Vagina (tissue), 2 donors: Measurements from ENCODE around the gene RNF224. TPM values are rescaled to one million over a fixed set of nuclear protein-coding genes. Genes with fewer than 3 reads are reported as not detected.

Source experiments
- DNase-seq, 2 donors: peaks; one replicate each; pipeline ENCODE4 v3.0.0-alpha.2; 2017; ENCODE audit errors: extremely low spot score in 2 of 2
- H3K27ac ChIP-seq: fragments of 200-600 bp; sonication (generic); one replicate; pipeline ENCODE4 v1.5.1; 2019
- H3K27me3 ChIP-seq: fragments of 200-600 bp; sonication (generic); one replicate; pipeline ENCODE4 v1.5.1; 2019
- H3K36me3 ChIP-seq, 2 donors: fragments of 200-600 bp; sonication (generic); one replicate each; pipeline ENCODE4 v1.5.1; 2017 to 2019
- H3K4me1 ChIP-seq: fragments of 200-600 bp; sonication (generic); one replicate; pipeline ENCODE4 v1.5.1; 2019
- H3K4me3 ChIP-seq, 2 donors: fragments of 200-600 bp; sonication (generic); 1 replicate in 1 of 2; 2 replicates in 1 of 2; pipeline ENCODE4 v1.5.1; 2016 to 2019
- H3K9me3 ChIP-seq: fragments of 200-600 bp; sonication (generic); one replicate; pipeline ENCODE4 v1.5.1; 2019
- POLR2A ChIP-seq, 2 donors: fragments of 450-650 bp; IDR thresholded peaks; one replicate each; pipeline ENCODE4 v1.6.1; 2017; ENCODE audit warnings: antibody characterized with exemption in 2 of 2, mild to moderate bottlenecking in 2 of 2, moderate library complexity in 2 of 2
- POLR2AphosphoS5 ChIP-seq, 2 donors: sonication (generic); formaldehyde crosslinking; IDR thresholded peaks; one replicate each; pipeline ENCODE4 v1.9.0; 2017; ENCODE audit warnings: antibody characterized with exemption in 2 of 2, mild to moderate bottlenecking in 2 of 2, low read depth in 1 of 2; ENCODE audit not compliant: insufficient read depth in 1 of 2
- intact Hi-C: fragments of 100-400 bp; cut with DNase I; formaldehyde crosslinking; loops from one replicate; pipeline ENCODE4 v1.15.1; 2023
- total RNA-seq: library from RNA; depleted of rRNA; stranded (reverse); fragments of >200 nt; gene quantifications from one replicate; pipeline ENCODE4 v1.2.3, GENCODE V29; 2016
- TF ChIP-seq, protein P1 (sequence below), 3 experiments: fragments of 450-650 bp in 2 of 3; fragments of 200-600 bp in 1 of 3; sonication (generic) in 1 of 3; IDR thresholded peaks; one replicate each; pipeline ENCODE4 v1.5.1; 2017 to 2019; ENCODE audit warnings: antibody characterized with exemption in 3 of 3, mild to moderate bottlenecking in 2 of 3, moderate library complexity in 2 of 3

Gene RNF224
- total RNA-seq, 1 donor from 2014 or later: 0.74 TPM

DNA sequence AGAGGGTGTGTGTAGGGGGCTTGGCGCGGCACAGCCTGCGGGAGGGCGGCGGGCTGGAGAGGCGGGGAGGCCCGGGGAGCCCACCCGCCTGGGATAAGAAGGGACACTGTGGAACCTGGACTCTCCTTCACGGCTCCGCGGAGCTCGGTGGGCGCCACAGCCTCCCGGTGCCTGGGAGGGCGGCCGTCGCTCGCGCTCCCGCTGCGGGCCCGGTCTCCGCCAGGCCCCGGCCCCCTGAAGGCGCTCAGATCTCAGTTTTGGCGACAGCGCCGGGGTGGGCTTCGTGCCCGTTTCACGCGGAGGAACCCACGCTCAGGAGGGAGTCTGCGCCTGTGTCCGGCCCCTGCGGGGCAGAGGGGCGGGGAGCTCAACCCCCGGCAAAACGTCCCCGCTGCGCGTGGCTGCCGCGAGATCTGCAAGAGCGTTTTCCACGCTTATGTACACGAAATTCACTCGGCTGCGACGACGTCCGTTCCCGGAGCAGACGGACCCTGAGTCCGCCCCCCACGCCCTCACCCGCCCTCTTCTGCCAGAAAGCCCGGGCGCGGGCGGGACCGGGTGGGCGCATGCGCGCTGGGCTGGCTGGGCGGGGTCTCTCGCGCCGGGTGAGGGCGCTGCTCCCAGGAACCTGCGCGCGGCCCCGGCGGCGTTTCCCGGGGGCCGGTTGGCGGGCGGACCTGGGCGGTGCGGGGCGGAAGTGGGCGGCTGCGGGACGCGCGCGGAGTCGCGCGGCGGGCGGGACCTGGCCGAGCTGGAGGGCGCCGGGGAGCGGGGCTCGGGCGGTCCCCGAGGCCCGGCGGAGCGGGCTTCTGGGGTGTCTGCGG, 27.5 kb downstream of the RNF224 start, which contains the start of gene NELFB:
NELFB (plus strand) TSS at position 704 of the 824 bp plus-strand sequence.
- no peak for DNase-seq
- no peaks in the 10 kb centered on the region for H3K27me3 ChIP-seq
- peaks cover 0 to 19% of the 10 kb centered on the region in 2 donors for H3K36me3 ChIP-seq
- peak within 1 kb of the TSS; percentile 78 to 88 for H3K4me3 ChIP-seq
- peaks cover 27% of the 10 kb centered on the region for H3K4me1 ChIP-seq
- TF ChIP-seq, protein P1, sequence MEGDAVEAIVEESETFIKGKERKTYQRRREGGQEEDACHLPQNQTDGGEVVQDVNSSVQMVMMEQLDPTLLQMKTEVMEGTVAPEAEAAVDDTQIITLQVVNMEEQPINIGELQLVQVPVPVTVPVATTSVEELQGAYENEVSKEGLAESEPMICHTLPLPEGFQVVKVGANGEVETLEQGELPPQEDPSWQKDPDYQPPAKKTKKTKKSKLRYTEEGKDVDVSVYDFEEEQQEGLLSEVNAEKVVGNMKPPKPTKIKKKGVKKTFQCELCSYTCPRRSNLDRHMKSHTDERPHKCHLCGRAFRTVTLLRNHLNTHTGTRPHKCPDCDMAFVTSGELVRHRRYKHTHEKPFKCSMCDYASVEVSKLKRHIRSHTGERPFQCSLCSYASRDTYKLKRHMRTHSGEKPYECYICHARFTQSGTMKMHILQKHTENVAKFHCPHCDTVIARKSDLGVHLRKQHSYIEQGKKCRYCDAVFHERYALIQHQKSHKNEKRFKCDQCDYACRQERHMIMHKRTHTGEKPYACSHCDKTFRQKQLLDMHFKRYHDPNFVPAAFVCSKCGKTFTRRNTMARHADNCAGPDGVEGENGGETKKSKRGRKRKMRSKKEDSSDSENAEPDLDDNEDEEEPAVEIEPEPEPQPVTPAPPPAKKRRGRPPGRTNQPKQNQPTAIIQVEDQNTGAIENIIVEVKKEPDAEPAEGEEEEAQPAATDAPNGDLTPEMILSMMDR (IDR thresholded peaks at IDR 0.05): no peak
- TF ChIP-seq POLR2AphosphoS5 (IDR thresholded peaks at IDR 0.05; ENCODE audit: insufficient read depth in 1 of 2, low read depth in 1 of 2) (peak in 1 of 2 donors; percentile 82), POLR2A (IDR thresholded peaks at IDR 0.05) (peak in 1 of 2 donors; percentile 36)
- intact Hi-C loops: no loop called here
- no peaks in the 10 kb centered on the region for H3K9me3 ChIP-seq
- peak within 1 kb of the TSS; percentile 52 for H3K27ac ChIP-seq

DNA sequence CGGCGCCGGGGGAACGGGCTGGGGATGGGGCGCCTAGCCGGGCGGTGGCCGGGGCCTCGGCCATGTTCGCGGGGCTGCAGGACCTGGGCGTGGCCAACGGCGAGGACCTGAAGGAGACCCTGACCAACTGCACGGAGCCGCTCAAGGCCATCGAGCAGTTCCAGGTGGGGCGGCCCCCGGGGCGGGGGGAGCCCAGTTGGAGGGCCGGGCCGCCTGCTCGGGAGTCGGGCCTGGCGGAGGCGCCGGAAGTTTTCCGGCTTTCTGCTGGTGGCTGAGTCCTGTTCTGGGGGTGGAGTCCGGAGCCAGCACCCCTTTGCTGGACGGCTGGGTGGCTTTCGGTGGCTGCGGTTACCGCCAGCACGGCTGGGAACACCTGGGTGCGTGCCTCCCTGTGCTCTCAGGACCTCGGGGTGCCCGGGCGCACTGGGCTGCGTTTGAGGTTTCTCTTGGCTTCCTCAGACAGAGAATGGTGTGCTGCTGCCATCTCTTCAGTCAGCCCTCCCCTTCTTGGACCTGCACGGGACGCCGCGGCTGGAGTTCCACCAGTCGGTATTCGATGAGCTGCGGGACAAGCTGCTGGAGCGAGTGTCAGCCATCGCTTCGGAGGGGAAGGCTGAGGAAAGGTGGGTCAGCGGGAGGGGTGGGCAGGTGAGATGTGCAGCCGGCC, 28.3 kb downstream of the RNF224 start:
- Histone ChIP-seq H3K4me3 (peak overlapping the region; percentile 78 to 88), H3K27ac (peak overlapping the region; percentile 52), H3K36me3 (peaks cover 0 to 19% of the 10 kb centered on the region in 2 donors), H3K4me1 (peaks cover 27% of the 10 kb centered on the region), H3K27me3 (no peaks in the 10 kb centered on the region), H3K9me3 (no peaks in the 10 kb centered on the region)
- DNase-seq: no peak
- TF ChIP-seq, protein P1 (IDR thresholded peaks at IDR 0.05): no peak
- TF ChIP-seq POLR2A (IDR thresholded peaks at IDR 0.05) (peak in 1 of 2 donors; percentile 0), POLR2AphosphoS5 (IDR thresholded peaks at IDR 0.05; ENCODE audit: insufficient read depth in 1 of 2, low read depth in 1 of 2) (no peak)
- intact Hi-C loops: no loop called here

DNA sequence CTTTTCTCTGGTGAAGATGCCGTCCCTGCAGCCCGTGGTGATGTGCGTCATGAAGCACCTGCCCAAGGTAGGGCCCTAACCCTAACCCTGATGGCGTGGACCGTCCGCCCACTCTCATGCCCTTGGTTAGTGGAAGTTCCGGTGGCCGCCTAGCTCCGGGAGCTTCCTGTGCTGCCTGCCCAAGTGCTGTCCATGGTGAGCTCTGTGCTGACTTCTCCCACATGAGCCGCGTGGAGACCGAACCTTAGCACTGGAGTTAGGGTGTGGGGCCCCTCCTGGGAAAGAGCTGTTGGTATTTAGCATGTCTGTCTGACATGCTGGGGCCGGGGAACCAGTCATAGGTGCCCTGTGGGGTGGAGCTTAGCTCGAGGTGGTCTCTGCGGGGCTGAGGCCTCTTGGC, 29.1 kb downstream of the RNF224 start:
- Histone ChIP-seq H3K9me3 (no peaks in the 10 kb centered on the region), H3K27me3 (no peaks in the 10 kb centered on the region), H3K4me3 (peak overlapping the region; percentile 78 to 88), H3K4me1 (peaks cover 27% of the 10 kb centered on the region), H3K27ac (no peak overlapping the region), H3K36me3 (peaks cover 0 to 19% of the 10 kb centered on the region in 2 donors)
- no peak for DNase-seq
- intact Hi-C loops: no loop called here
- no peak for TF ChIP-seq POLR2A (IDR thresholded peaks at IDR 0.05)
- TF ChIP-seq, protein P1 (IDR thresholded peaks at IDR 0.05): no peak
- TF ChIP-seq POLR2AphosphoS5 (IDR thresholded peaks at IDR 0.05; ENCODE audit: insufficient read depth in 1 of 2, low read depth in 1 of 2): no peak

DNA sequence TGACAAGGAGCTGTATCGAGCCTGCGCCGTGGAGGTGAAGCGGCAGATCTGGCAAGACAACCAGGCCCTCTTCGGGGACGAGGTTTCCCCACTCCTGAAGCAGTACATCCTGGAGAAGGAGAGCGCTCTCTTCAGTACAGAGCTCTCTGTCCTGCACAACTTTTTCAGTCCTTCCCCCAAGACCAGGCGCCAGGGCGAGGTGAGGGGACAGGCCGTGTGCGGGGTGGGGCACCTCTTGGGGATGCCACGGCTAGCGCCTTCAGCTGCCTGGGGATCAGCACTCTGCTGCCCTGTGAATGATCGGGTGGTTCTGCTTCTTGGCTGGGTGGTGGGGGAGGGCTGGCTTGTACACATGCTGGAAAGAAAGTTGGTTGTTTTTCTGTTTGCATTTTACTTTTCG, 29.6 kb downstream of the RNF224 start:
- Histone ChIP-seq H3K4me3 (peak overlapping the region in 1 of 2 donors; percentile 88), H3K4me1 (peaks cover 27% of the 10 kb centered on the region), H3K27ac (no peak overlapping the region), H3K27me3 (no peaks in the 10 kb centered on the region), H3K9me3 (no peaks in the 10 kb centered on the region), H3K36me3 (peaks cover 0 to 19% of the 10 kb centered on the region in 2 donors)
- TF ChIP-seq, protein P1 (IDR thresholded peaks at IDR 0.05): no peak
- TF ChIP-seq POLR2AphosphoS5 (IDR thresholded peaks at IDR 0.05; ENCODE audit: insufficient read depth in 1 of 2, low read depth in 1 of 2) (no peak), POLR2A (IDR thresholded peaks at IDR 0.05) (no peak)
- DNase-seq: no peak
- intact Hi-C loops: no loop called here
